Measurements from ENCODE around the gene TNFRSF1A. TPM values are rescaled to one million over a fixed set of nuclear protein-coding genes. Genes with fewer than 3 reads are reported as not detected.
"Not testable (repeated sequence)": the region's sequence is repeated elsewhere in the genome, so short reads cannot be mapped to it uniquely, and the experiment has no call there.

The TNFRSF1A gene
- total RNA-seq, 3 donors from 2014 or later (not counting 1 experiment from before 2014, with no cell fraction given), result 75.7 to 116 (median 87.3) TPM

GRCh38 chr12:6294156-6295093, 47.5 kb downstream of the TNFRSF1A start:
- H3K27me3 Mint-ChIP-seq (ENCODE audit: low read depth in 2 of 2), result peaks cover 0 to 3% of the 10 kb centered on the region in 2 donors
- no peak overlapping the region for H3K4me3 ChIP-seq (ENCODE audit: low read length)
- TF ChIP-seq CTCF (IDR thresholded peaks at IDR 0.05), result no peak
- H3K4me3 Mint-ChIP-seq, result no peak overlapping the region
- H3K27me3 ChIP-seq (ENCODE audit: control insufficient read depth, insufficient read depth, low read length), result no peaks in the 10 kb centered on the region
- WGBS (ENCODE audit: insufficient coverage), result 65% methylated on average over 5 of the region's 5 CpGs
- no peaks in the 10 kb centered on the region for H3K36me3 Mint-ChIP-seq
- no peak overlapping the region for H3K27ac Mint-ChIP-seq
- no peaks in the 10 kb centered on the region for H3K4me1 Mint-ChIP-seq
- no peak for DNase-seq
- H3K36me3 ChIP-seq (ENCODE audit: control insufficient read depth, insufficient read depth, low read length), result no peaks in the 10 kb centered on the region
- no peak overlapping the region for H3K27ac ChIP-seq (ENCODE audit: low read length)
- no peaks in the 10 kb centered on the region for H3K9me3 ChIP-seq (ENCODE audit: control insufficient read depth, insufficient read depth, low read length)
- H3K9me3 Mint-ChIP-seq, result no peaks in the 10 kb centered on the region
- intact Hi-C loops (cut with micrococcal nuclease), result no loop called here
- no peak for ATAC-seq
- H3K4me1 ChIP-seq (ENCODE audit: control insufficient read depth, insufficient read depth, low read length), result no peaks in the 10 kb centered on the region

- no peaks in the 10 kb centered on the region for H3K9me3 Mint-ChIP-seq
- H3K27ac ChIP-seq (ENCODE audit: low read length), result no peak overlapping the region
- no peak overlapping the region for H3K4me3 Mint-ChIP-seq
- intact Hi-C loops (cut with micrococcal nuclease), result no loop called here
- H3K4me1 ChIP-seq (ENCODE audit: control insufficient read depth, insufficient read depth, low read length), result no peaks in the 10 kb centered on the region
- no peaks in the 10 kb centered on the region for H3K36me3 ChIP-seq (ENCODE audit: control insufficient read depth, insufficient read depth, low read length)
- TF ChIP-seq CTCF (IDR thresholded peaks at IDR 0.05), result no peak
- DNase-seq, result no peak
- no peak overlapping the region for H3K4me3 ChIP-seq (ENCODE audit: low read length)
- no peak overlapping the region for H3K27ac Mint-ChIP-seq
- peaks cover 0 to 3% of the 10 kb centered on the region in 2 donors for H3K27me3 Mint-ChIP-seq (ENCODE audit: low read depth in 2 of 2)
- no peak for ATAC-seq
- 100% methylated on average over 1 of the region's 2 CpGs for WGBS (ENCODE audit: insufficient coverage)
- no peaks in the 10 kb centered on the region for H3K9me3 ChIP-seq (ENCODE audit: control insufficient read depth, insufficient read depth, low read length)
- no peaks in the 10 kb centered on the region for H3K36me3 Mint-ChIP-seq
- H3K4me1 Mint-ChIP-seq, result no peaks in the 10 kb centered on the region
- H3K27me3 ChIP-seq (ENCODE audit: control insufficient read depth, insufficient read depth, low read length), result no peaks in the 10 kb centered on the region
Measured at GRCh38 chr12:6292606-6293005, 49.3 kb downstream of the TNFRSF1A start.

- H3K4me1 Mint-ChIP-seq; DNase-seq; H3K9me3 Mint-ChIP-seq; H3K27ac Mint-ChIP-seq; H3K4me3 Mint-ChIP-seq; H3K4me3 ChIP-seq (ENCODE audit: low read length); H3K27me3 Mint-ChIP-seq (ENCODE audit: low read depth in 2 of 2); H3K27me3 ChIP-seq (ENCODE audit: control insufficient read depth, insufficient read depth, low read length); ATAC-seq; H3K9me3 ChIP-seq (ENCODE audit: control insufficient read depth, insufficient read depth, low read length); H3K36me3 ChIP-seq (ENCODE audit: control insufficient read depth, insufficient read depth, low read length); H3K4me1 ChIP-seq (ENCODE audit: control insufficient read depth, insufficient read depth, low read length); intact Hi-C loops (cut with micrococcal nuclease); H3K36me3 Mint-ChIP-seq; H3K27ac ChIP-seq (ENCODE audit: low read length): not testable (repeated sequence)
- WGBS (ENCODE audit: insufficient coverage), result 94% methylated on average over 8 of the region's 25 CpGs
Measured at GRCh38 chr12:6289906-6290305, 52.0 kb downstream of the TNFRSF1A start.

- WGBS (ENCODE audit: insufficient coverage), result 91% methylated on average over 9 of the region's 10 CpGs
- H3K4me3 ChIP-seq (ENCODE audit: low read length); DNase-seq; H3K9me3 ChIP-seq (ENCODE audit: control insufficient read depth, insufficient read depth, low read length); intact Hi-C loops (cut with micrococcal nuclease); H3K36me3 ChIP-seq (ENCODE audit: control insufficient read depth, insufficient read depth, low read length); H3K27ac Mint-ChIP-seq; H3K36me3 Mint-ChIP-seq; H3K27ac ChIP-seq (ENCODE audit: low read length); H3K4me3 Mint-ChIP-seq; H3K4me1 ChIP-seq (ENCODE audit: control insufficient read depth, insufficient read depth, low read length); H3K9me3 Mint-ChIP-seq; H3K4me1 Mint-ChIP-seq; H3K27me3 Mint-ChIP-seq (ENCODE audit: low read depth in 2 of 2); H3K27me3 ChIP-seq (ENCODE audit: control insufficient read depth, insufficient read depth, low read length); ATAC-seq: not testable (repeated sequence)
Measured at GRCh38 chr12:6289081-6289480, 52.8 kb downstream of the TNFRSF1A start.

Data from natural killer cell (primary cell).